Left lobe of liver (tissue), 2 donors: Measurements from ENCODE around the gene RNH1. TPM values are rescaled to one million over a fixed set of nuclear protein-coding genes. Genes with fewer than 3 reads are reported as not detected.

Experiments
- ATAC-seq: fragments of 200-7000 bp; cut with Tn5 transposase; one replicate; pipeline ENCODE4 v1.9.1; 2020; ENCODE audit warnings: mild to moderate bottlenecking, moderate library complexity
- DNase-seq: peaks from one replicate; pipeline ENCODE4 v3.0.0-alpha.2; 2020; ENCODE audit warnings: low spot score
- total RNA-seq: library from RNA; stranded (reverse); gene quantifications from one replicate; pipeline ENCODE4 v1.2.1, GENCODE V29; 2021
- donor health status: DM: no; HTN: no; CAD: no; lungs with moderate emphysema.
- donor health status: DM: no; HTN: yes; CAD: no.

Gene RNH1
- total RNA-seq, 1 donor from 2014 or later, result 85.4 TPM

DNA sequence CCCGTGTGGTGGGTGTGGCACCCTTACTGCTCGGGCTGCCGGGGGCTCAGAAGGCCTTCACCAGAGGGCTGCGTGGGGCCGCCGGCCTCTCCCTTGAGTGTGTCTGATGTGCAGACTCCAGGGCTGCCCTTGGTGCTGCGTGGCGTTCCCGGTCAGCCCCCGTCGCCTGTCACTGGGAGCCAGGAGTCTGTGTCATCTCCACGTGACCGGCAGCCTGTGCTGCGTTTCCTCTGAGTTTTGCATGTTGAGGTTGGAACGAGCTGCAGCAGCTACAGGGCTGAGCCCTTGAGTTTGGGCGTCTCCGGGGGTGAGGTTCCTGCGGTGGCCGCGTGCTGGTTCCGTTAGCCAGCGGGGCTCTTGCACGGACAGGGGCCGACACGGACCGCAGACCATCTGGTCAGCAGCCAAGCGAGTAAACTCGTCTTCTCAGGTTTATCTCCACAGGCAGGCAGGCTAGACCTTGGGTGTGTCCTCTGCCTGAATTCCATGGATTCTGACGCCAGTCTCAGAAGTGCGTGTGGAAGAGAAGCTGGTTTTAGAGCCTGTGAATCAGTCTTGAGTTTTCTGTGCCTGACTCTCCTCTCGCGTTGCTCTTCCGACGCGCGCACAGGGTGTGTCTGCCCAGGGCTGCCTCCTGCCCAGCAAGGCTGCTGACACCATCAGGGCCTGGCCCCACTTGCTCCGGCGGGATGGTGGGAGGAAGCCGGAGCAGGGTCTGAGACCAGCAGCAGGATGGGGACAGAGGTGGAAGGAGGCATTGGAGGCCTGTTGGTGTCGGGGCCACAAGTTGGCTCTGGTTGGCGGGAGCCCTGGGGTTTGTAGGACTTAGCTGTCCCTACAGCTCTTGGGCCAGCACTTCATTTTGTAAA, 46.5 kb downstream of the RNH1 start:
- ATAC-seq, result no peak

DNA sequence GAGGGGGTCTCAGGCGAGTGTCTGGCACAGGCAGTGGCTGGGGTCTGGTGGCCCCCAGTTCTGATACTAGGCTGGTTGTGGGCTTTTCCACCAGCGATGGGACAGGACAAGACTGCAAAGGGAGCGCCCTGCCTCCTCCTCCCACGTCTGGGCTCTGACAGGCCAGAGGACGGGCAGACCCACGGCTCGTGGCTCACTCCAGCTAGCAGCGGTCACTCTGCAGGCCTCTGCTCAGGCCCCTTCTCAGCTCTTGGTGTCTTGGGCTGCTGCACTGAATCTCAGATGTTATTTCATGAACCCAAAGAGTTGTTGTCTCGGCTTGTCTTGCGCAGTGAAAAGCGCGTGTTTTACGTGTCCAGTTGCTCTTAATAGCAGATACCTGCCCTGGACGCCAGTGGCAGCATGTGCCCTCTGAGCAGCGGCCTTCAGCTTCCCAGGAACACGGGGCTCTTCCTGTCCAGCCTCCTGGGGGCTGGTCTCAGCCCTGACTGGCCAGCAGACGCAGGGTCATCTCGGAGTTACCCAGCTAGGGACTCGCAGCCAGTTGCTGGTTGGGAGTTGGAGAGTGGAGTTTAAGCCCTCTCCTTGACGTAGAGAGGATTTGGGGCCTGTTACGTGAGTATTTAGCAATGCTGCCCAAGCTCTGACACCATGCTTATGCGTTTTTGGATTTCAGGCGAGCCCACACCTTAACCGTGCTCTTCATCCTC, 47.4 kb downstream of the RNH1 start:
- no peak for DNase-seq
- ATAC-seq, result no peak

More for the DNA sequence above, 46.5 kb downstream of the RNH1 start:
- DNase-seq, result no peak

DNA sequence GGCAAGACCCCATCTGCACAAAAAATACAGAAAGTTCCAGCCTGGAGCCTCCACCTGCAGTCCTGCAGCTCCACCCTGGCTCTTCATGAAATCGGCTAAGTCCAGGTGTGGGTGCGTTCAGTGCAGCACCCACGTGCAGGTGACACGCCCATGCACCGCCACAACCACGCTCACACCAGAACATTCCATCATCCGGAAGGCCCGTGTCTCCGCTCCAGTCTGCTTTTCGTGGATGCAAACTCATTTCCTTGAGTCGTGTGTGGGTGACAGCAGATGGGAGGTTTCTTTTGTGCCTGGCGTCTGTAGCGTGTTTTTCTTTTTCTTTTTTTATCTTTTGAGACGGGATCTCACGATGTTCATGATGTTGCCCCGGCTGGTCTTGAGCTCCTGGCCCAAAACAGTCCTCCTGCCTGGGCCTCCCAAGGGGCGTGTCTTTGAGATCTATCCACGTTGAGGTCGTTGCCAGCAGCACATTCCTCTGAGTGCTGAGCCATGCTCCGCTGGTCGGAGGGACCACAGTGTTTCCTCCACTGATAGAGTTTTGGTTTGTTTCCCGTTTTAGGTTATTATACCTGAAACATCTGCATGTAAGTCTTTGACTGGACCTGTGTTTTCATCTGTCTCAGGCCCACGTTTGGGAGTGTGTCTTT, 49.8 kb downstream of the RNH1 start:
- DNase-seq, result no peak
- ATAC-seq, result no peak

DNA sequence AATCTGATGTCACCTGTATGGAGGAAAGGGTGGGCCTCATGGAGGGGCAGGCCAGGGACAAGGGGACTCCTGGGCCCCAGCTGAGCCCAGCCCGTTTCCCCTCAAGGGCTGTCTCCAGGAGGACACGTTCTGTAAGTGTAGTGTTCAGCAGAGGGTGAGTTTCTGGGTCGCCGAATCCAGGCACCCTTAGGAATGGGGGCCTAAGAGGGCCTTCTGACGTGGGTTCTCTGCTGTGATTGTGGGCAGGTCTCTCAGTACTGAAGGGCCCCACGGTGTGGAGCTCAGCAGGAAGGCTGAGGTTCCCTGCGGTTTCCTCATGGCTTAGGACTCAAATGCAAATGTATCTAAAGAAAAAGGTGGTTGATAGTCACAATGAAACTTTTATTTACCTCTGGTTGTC, 50.5 kb downstream of the RNH1 start:
- ATAC-seq, result no peak

DNA sequence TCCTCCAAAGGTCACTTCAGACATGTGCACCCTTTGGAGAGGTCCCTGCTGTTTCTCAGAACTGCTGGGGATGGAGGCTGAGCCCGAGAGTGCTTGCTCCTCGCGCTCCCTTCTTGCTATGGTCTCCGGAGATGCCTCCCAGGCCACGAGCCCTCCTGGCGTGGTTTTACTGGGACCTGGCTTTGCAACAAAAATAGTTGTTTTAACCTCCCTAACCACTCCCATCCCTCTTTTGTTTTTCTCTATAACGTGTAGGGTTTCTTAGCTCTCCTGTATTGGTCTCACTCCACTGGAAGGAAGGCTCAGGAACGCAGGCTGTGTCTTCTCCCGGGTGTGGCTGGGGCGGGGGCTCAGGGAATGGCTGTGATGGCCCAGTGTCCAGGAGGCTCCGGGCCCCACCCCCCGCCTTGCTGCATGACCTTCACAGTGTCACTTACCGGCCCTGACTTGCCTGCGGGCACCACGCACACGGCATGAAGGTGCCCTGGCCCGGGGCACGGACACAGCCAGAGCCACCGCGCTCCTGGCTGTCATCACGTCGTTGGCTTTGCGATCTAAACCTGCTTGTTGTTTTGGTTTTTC, 51.4 kb downstream of the RNH1 start:
- ATAC-seq (no peak), DNase-seq (no peak)

More for the DNA sequence above, 50.5 kb downstream of the RNH1 start:
- DNase-seq, result no peak

DNA sequence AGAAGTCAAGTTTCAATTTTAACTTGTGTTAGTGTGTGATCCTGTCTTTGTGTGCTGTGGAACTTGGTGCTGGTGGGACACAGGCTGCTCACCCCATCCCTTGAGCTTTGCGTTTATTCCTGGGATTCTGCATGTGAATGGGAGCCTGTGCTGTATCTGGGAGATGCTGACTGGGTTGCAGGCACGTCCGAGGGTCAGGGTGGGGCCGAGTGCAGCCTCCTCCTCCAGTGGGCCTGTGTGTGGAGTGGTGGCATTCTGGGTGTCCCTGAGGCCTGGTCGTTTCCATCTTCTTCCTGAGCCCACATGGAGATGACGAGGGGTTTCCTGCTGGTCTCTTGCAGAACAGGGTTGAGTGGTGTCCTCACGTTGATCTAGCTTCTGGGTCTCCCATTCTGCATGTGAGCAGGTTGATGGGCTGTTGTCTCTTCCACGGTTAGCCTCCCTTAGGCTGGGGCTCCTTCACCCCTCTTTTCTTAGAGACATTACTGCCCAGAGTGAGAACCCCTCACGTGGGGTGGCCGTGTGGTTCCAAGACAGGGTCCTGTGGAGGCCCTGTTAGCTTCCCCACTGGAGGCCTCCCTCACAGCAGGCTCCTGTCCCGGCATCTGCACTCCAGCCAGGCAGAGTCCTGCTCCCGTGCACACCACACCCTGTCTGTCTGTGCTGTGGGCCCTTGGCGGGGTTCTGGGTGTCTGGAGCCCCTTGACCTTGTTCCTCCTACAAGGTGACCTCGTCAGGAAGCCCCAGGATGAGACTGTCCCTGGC, 52.1 kb downstream of the RNH1 start:
- DNase-seq, result no peak
- no peak for ATAC-seq

DNA sequence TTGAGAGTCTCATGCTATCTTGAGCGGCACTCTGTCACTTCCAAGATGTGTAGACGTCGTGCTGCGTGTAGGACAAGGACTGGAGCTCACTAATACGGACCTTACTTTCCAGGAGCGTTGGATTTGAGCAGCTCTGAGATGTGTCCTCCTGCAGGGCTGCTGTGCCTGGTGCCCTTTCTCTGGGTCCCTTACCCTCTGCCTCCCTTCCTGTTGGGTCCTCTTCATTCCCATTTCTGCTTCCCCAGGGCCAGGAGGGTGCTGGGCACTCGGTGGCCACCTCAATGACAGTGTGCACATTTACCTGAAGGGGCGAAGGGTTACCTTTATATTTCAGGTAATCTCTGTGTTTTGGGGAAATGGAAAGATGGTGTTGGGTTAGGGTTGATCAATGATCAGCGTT, 53.0 kb downstream of the RNH1 start:
- ATAC-seq, result no peak
- DNase-seq, result no peak

DNA sequence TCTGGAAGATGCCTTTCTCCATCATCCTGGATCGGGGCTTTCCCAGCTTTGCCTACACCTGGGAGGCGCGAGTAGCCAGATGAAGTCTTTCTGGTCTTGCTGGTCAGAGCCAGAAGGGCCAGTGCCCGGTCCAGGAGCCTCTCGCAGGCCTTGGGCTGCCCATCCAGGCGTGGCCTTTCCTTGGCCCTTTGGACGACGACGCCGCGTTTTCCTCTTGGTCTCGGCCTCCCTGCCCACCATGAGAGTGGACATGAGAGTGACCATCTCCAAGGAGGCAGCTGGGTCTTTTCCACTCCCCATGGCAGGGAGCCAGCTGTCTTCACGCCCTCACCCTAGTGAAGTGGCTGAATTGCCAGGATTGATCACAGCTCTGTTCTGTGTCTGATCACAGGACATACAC, 53.5 kb downstream of the RNH1 start:
- DNase-seq (no peak), ATAC-seq (no peak)

DNA sequence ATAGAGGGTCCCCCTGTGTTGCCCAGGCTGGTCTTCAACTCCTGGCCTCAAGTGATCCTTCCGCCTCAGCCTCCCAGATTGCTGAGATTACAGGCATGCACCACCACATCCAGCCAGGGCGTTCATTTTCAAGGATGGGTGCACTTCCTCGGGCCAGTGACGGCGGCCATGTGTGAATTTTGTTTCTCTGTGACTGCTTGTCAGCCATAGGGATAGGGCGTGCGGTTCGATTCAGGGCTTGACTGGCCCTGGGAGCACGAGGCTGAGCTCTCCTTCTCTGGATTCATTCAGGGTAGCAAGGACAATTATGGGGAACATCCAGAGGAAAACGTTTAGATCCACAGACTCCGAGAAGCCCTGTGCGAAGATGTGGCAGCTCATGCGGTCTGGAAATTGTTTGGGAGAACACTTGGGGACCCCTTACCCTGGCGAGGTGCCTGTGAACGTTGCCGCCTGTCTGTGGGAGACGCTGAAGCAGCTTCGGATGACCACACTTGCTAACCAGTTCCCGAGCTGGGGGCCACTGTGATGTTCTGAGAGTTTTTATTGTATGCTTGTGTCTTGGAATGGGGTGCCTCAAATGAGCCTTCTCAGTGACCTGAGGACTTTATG, 54.0 kb downstream of the RNH1 start:
- ATAC-seq (no peak), DNase-seq (no peak)

DNA sequence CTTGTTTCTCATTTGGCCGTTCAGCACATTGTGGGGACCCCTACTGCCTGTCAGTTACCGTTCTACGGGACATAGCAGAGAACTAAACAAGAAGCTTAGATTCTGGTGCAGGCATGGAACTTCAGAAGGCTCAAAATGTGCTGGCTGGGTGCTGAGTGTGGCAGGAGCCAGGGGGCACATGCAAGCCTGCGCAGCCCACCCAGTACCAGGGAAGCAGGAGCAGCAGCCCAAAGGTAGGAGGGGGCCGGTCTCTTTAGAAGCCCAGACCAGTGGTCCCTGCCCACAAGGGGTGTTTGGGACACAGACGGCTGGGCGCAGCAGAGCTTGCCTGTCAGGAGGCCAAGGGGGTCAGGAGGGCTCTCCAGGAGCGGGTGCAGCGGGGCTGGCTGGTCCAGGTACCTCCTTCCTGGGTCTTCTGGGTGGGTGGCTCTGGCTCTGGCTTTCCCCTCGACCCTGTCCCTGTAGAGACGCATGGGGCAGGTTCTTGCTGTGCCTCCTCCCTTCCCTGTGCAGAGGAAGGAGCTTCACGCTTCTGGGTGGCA, 54.8 kb downstream of the RNH1 start:
- DNase-seq (no peak), ATAC-seq (no peak)

DNA sequence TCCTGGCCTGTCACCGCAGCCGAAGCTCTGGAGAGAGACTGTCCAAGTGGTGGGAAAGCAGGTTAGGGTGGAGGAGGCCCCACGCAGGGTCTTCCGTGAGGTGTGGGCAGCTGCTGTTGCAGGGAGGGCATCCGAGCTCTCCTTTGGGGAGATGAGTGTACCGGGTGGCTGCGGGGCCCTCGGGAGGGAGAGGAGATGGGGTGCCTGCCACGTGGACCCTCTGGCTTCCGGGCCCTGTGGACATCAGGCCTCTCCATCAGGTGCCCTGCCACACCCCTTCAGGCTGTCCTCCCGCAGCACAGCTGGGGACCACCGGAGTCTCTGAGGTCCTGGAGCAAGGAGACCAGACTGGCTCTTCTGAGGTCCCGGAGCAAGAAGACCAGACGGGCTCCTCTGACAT, 55.3 kb downstream of the RNH1 start:
- DNase-seq, result no peak
- ATAC-seq, result no peak

DNA sequence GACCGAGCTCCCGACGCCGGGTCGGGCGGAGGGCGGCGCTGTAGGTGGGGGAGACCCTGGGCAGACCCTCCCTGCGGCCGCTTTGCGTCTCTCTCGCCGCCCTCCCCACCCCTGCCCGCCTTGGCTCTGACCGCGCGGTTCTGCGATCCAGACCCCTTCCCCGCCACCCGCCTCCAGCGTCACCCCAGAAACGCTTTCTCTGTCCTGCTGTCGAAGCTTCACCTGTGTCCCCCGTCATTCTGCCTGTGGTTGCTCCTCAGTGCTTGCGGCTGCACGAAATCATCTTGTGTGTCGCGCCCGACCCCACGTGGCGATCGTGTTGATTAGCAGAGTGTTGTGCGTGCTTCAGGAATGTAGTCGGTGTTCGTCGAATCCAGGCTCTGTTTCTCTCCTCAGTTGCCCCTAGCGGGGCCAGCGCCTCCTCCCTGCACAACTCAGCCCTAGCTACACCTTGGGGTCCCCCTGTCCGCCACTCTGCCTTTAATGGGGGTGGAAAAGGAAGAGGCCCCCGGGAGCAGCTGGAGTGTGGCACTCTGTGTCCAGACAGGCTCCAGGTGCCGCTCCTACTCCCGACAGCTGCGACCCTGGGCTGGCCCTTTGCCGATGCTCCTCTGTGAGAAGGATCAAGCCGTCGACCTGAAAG, 56.1 kb downstream of the RNH1 start:
- peak; percentile 64 for ATAC-seq
- DNase-seq, result peak; percentile 76

DNA sequence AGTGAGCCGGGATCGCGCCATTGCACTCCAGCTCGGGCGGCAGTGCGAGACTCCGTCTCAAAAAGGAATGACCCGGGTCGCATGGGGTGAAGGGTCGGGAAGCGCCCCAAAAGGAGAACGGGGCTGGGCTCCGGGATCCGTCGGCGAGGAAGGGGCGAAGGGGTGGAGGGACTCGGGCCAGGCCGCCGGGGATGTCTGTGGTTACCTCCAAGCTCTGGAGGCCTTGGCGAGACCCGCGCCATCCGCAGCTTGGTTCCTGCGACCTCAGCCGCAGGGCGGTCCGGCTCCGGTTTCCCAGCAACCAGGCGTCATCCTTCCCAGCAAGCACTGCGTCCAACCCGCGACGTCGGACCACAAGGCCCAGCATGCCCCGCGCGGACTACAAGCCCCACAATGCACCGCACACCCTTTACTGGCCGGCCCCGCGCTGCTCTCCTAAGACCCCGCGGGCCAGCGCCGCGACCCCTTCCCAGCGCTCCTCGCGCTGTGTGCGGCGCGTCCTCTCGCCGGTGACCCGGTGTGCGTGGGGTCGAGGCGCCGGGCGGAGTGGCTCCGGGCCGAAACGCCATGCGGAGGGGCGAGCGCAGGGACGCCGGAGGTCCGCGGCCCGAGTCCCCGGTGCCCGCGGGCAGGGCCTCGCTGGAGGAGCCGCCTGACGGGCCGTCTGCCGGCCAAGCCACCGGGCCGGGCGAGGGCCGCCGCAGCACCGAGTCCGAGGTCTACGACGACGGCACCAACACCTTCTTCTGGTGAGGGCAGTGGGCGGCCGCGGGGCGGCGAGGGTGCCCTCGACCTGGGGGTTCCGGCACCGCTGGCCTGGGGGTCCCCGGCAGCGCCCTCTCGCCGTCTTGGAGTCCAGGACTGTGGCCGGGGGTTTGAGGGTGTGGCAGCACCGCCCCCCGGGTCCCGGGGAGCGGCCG, 56.9 kb downstream of the RNH1 start, which contains the start of gene PTDSS2:
Gene PTDSS2 (plus strand): TSS at position 391 of the 920 bp plus-strand sequence. CDS start 177 bp downstream, at position 568.
- DNase-seq (peak; percentile 95), ATAC-seq (peak; percentile 86)

DNA sequence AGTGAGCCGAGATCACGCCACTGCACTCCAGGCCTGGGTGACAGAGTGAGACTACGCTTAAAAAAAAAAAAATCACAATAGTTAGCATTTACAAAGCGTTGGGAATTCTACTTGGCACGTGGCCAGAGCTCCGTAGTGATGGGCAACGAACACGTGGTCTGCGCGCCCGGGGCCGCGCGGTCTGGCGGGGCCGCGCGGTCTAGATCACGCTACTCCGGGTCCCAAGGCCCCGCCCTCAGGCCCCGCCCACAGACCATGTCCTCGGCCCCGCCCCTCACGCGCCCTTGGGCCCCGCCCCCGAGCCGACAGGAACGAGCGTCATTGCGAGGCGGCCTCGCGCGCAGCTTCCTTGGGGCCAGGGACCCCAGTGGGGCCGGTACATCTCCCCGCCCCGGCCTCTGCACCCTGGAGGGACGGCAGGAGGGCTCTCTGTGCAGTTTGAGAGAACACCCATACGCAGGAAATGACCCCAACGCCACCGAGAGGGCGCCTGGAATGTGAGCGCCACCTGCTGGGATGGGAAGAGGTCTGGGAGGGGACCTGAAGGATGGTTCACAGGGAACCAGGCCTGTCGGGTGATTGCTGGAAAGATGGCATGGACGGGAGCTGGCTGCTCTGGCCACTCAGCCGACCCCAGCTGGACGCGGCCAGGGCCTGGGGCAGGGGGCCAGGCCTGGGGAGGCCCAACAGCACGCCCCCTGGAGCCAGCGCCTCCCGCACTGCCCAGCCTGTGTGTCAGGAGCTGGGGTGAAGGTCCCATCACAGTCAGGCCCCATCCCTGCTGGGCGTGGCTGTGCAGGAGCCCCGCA, 58.9 kb downstream of the RNH1 start:
- peak; percentile 93 for DNase-seq
- peak; percentile 78 for ATAC-seq

DNA sequence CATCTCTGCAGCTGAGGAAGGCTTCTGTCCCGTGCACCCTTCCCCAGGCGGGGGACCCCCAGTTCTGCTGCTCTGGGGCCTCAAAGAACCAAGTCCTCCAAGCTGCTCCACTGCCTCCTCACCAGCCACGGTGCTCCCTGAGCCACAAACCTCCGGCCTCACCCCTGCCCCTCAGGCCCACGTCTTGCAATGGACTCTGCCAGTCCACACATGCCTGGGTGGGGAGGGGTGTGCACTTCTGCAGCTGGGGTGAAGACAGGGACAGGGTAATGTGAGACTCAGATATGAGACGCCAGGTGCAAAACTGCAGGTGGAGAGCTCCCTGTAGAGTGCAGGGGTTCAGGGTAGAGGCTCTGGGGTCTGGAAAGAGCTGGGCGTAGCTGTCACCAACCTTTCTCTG, 60.2 kb downstream of the RNH1 start:
- DNase-seq, result no peak

DNA sequence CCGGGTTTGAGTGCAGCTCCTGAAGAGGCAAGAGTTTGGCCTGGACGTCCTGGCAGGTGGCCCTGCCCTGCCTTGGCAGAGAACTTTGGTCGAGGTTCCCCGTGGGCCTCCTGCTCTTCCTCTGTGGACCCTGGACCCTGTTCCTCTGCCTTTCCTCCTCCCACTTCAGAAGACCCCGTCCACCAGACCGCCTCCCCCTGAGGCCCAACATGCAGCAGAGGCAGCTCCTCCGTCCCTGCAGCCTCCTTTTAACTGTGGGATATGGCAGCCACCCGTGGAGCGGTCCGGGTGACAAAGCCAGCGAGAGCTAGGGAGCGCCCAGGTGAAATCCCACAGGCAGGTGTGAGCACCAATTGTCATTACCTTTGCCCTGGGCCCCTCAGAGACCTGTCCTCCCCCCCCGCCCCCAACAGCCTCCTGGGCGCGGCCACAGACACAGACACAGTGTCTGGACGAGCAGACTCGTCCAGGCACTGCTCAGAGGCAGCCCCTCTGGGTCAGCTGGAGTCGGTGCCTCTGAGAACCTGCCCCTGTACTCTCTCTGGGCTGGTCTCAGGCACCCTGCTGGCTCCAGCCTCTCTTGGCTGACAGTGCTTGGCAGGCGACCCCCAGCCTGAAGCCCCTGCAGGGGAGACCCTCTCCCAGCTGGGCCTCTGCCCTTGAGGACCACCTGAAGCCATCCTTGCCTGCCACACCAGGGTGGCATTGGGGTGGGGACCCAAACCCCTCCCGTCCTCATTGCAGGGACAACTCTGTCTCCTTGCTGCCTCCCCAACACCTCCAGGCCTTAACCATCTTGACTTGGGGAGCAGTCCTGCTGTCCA, 61.1 kb downstream of the RNH1 start:
- no peak for ATAC-seq
- DNase-seq, result no peak

More for the DNA sequence above, 60.2 kb downstream of the RNH1 start:
- ATAC-seq, result no peak
